Esophagus muscularis mucosa (tissue), 4 donors: ENCODE results near the gene GPR171. TPM values are rescaled to one million over a fixed set of nuclear protein-coding genes. Genes with fewer than 3 reads are reported as not detected.

ENCODE experiments used
- DNase-seq: peaks from one replicate; pipeline ENCODE4 v3.0.0-alpha.2; 2017; ENCODE audit errors: extremely low spot score
- H3K27ac ChIP-seq, 4 donors: fragments of 200-600 bp; sonication (generic); replicated peaks in 1 of 4; 1 replicate in 3 of 4; 2 replicates in 1 of 4; pipeline ENCODE4 v1.5.1; 2016 to 2019; ENCODE audit warnings: mild to moderate bottlenecking in 1 of 4
- H3K27me3 ChIP-seq, 4 donors: fragments of 200-600 bp; sonication (generic); one replicate each; pipeline versions ENCODE4 v1.5.1 to v1.6.0; 2016 to 2019
- H3K36me3 ChIP-seq, 4 donors: fragments of 200-600 bp; sonication (generic); one replicate each; pipeline ENCODE4 v1.5.1; 2016 to 2019
- H3K4me1 ChIP-seq, 4 donors: fragments of 200-600 bp; sonication (generic); one replicate each; pipeline ENCODE4 v1.5.1; 2016 to 2019
- H3K4me3 ChIP-seq, 4 donors: fragments of 200-600 bp; sonication (generic); 1 replicate in 2 of 4; 2 replicates in 2 of 4; pipeline ENCODE4 v1.5.1; 2016 to 2019; ENCODE audit warnings: mild to moderate bottlenecking in 4 of 4, moderate library complexity in 1 of 4
- H3K9me3 ChIP-seq, 4 donors: fragments of 200-600 bp; sonication (generic); 1 replicate in 3 of 4; 2 replicates in 1 of 4; pipeline ENCODE4 v1.5.1; 2016 to 2019
- CTCF ChIP-seq, 3 experiments: fragments of 200-600 bp in 2 of 3; fragments of 450-650 bp in 1 of 3; sonication (generic) in 2 of 3; IDR thresholded peaks; one replicate each; pipeline ENCODE4 v1.5.1; 2017 to 2019; ENCODE audit warnings: antibody characterized with exemption in 3 of 3, mild to moderate bottlenecking in 2 of 3, moderate library complexity in 1 of 3
- EP300 ChIP-seq: sonication (generic); formaldehyde crosslinking; IDR thresholded peaks from one replicate; pipeline ENCODE4 v1.6.1; 2017; ENCODE audit warnings: antibody characterized with exemption
- POLR2A ChIP-seq: fragments of 450-650 bp; IDR thresholded peaks from one replicate; pipeline ENCODE4 v1.6.1; 2017; ENCODE audit warnings: antibody characterized with exemption, moderate library complexity, mild to moderate bottlenecking, low read depth
- POLR2AphosphoS5 ChIP-seq, 2 donors: sonication (generic); formaldehyde crosslinking; IDR thresholded peaks; one replicate each; pipeline ENCODE4 v1.6.1; 2017; ENCODE audit warnings: antibody characterized with exemption in 2 of 2
- WGBS: methylation state at CpG from one replicate; pipeline ENCODE4 v1.1.5; 2018; 5-methylcytosine and 5-hydroxymethylcytosine counted together
- intact Hi-C: fragments of 100-400 bp; cut with DNase I; formaldehyde crosslinking; loops from one replicate; pipeline ENCODE4 v1.15.1; 2023
- total RNA-seq, 4 donors: library from RNA; depleted of rRNA; stranded (reverse); fragments of >200 nt; gene quantifications; one replicate each; pipeline versions ENCODE4 v1.1.0 to v1.2.1, GENCODE V29; 2016

Gene GPR171
- total RNA-seq, 4 donors from 2014 or later, result 0.46 to 3.7 (median 1.3) TPM

DNA sequence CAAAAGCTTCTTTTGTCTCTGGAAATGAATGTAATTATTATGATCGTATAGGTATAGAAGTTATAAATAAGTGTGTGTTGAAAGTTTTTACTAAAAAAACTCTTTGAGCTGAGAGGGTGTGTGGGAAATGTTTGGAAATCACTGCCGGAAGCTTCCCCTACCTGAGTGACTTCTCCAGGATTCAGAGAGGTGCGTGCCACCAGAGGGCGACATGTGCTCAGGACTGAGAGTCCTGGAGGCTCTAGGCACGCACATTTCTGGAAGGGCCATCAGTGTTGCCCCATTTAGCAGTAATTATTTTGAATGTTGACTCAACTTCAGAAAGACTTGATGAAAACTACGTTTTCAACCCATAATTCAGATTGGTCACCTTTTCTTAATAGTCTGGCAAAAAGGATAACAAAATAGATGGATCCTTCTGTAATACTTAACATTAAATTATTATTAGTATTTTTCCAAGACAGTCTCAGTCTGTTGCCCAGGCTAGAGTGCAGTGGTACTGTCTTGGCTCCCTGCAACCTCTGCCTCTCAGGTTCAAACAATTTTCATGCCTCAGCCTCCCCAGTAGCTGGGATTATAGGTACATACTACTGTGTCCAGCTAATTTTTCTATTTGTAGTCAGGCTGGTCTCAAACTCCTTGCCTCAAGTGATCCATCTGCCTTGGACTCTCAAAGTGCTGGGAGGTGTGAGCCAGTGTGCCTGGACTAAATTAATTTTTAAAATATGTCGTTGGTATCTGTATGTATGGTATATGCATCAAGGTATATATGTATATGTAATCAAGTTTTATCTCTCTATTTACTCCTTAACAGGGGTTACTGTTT is 34.5 kb downstream of the GPR171 start:
- H3K27me3 ChIP-seq, result no peaks in the 10 kb centered on the region
- 23% methylated on average over 7 of the region's 7 CpGs for WGBS
- H3K9me3 ChIP-seq, result no peaks in the 10 kb centered on the region
- no peak overlapping the region for H3K4me3 ChIP-seq
- intact Hi-C loops, result loop anchor here (2.0 to 10.0 kb wide), 3 partner anchors 59 to 666 kb away; no protein-coding TSS in a partner anchor
- peak; percentile 70 to 74 (median 73) for TF ChIP-seq CTCF (IDR thresholded peaks at IDR 0.05)
- no peak for TF ChIP-seq POLR2AphosphoS5 (IDR thresholded peaks at IDR 0.05)
- no peak for DNase-seq
- no peaks in the 10 kb centered on the region for H3K36me3 ChIP-seq
- H3K4me1 ChIP-seq, result peaks cover 0 to 5% (median 0%) of the 10 kb centered on the region in 4 donors
- peak overlapping the region in 2 of 4 donors; percentile 8 to 30 for H3K27ac ChIP-seq

- intact Hi-C loops, result loop anchor here (5.0 to 10.0 kb wide), 2 partner anchors 61 to 669 kb away; no protein-coding TSS in a partner anchor
- TF ChIP-seq CTCF (IDR thresholded peaks at IDR 0.05) (no peak), EP300 (no peak), POLR2A (no peak), POLR2AphosphoS5 (IDR thresholded peaks at IDR 0.05) (no peak)
- Histone ChIP-seq H3K9me3 (no peaks in the 10 kb centered on the region), H3K27ac (no peak overlapping the region), H3K27me3 (no peaks in the 10 kb centered on the region), H3K4me1 (peaks cover 0 to 5% (median 0%) of the 10 kb centered on the region in 4 donors), H3K36me3 (no peaks in the 10 kb centered on the region), H3K4me3 (no peak overlapping the region)
- no peak for DNase-seq
- WGBS, result 89% methylated on average over 3 of the region's 3 CpGs
Measured at GRCh38 chr3:151166161-151166560, 36.9 kb downstream of the GPR171 start.

- intact Hi-C loops, result loop anchor here (5.0 to 10.0 kb wide), 2 partner anchors 62 to 670 kb away; no protein-coding TSS in a partner anchor
- no peak for DNase-seq
- Histone ChIP-seq H3K36me3 (no peaks in the 10 kb centered on the region), H3K4me3 (no peak overlapping the region), H3K4me1 (peaks cover 0 to 5% (median 0%) of the 10 kb centered on the region in 4 donors), H3K27ac (no peak overlapping the region), H3K9me3 (no peaks in the 10 kb centered on the region), H3K27me3 (no peaks in the 10 kb centered on the region)
- WGBS, result 83% methylated on average over 7 of the region's 7 CpGs
- TF ChIP-seq CTCF (IDR thresholded peaks at IDR 0.05) (no peak), POLR2A (no peak), EP300 (no peak), POLR2AphosphoS5 (IDR thresholded peaks at IDR 0.05) (no peak)
Measured at GRCh38 chr3:151165226-151165625, 37.8 kb downstream of the GPR171 start.

- no peaks in the 10 kb centered on the region for H3K27me3 ChIP-seq
- H3K4me1 ChIP-seq, result no peaks in the 10 kb centered on the region
- no peak overlapping the region for H3K27ac ChIP-seq
- intact Hi-C loops, result loop anchor here (10.0 kb wide), 1 partner anchor 675 kb away; no protein-coding TSS in a partner anchor
- H3K4me3 ChIP-seq, result no peak overlapping the region
- H3K9me3 ChIP-seq, result no peaks in the 10 kb centered on the region
- WGBS, result 89% methylated on average over 10 of the region's 10 CpGs
- H3K36me3 ChIP-seq, result no peaks in the 10 kb centered on the region
- TF ChIP-seq POLR2A, result no peak
- no peak for TF ChIP-seq POLR2AphosphoS5 (IDR thresholded peaks at IDR 0.05)
- TF ChIP-seq EP300, result no peak
- no peak for TF ChIP-seq CTCF (IDR thresholded peaks at IDR 0.05)
- no peak for DNase-seq
Measured at GRCh38 chr3:151159806-151160205, 43.2 kb downstream of the GPR171 start.
